Stimulated activated CD4-positive, alpha-beta T cell treated with anti-CD3 and anti-CD28 coated beads, TNF-alpha, amount 100 ng/mL, for 24 hours (primary cell): ENCODE data around the gene SORCS2.
"Not testable (repeated sequence)": the region's sequence is repeated elsewhere in the genome, so short reads cannot be mapped to it uniquely, and the experiment has no call there.

Experiments
- DNase-seq, 3 experiments: peaks; one replicate each; pipeline ENCODE4 v3.0.0-alpha.2; 2020; ENCODE audit warnings: low read depth in 3 of 3

The SORCS2 gene

DNA sequence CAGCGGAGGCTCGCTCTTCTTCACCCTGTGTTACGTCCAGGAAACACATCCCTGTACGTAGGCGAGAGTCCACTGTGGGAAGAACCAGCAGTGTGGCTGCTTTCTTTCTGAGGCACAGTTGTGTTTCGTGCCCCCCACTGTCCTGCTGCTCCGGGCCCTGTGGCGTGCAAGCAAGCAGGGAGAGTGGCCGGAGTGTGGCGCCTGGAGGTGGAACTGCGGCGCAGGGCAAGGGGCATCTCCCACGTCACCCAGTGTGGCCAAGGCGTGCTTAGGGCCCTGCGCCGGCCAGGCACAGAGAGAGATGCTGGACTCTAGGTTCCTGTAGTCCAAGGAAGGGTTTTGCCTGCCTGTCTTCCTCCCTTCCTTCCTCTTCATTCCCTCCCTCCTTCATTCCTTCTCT is 255.7 kb downstream of the SORCS2 start:
- DNase-seq: no peak

DNA sequence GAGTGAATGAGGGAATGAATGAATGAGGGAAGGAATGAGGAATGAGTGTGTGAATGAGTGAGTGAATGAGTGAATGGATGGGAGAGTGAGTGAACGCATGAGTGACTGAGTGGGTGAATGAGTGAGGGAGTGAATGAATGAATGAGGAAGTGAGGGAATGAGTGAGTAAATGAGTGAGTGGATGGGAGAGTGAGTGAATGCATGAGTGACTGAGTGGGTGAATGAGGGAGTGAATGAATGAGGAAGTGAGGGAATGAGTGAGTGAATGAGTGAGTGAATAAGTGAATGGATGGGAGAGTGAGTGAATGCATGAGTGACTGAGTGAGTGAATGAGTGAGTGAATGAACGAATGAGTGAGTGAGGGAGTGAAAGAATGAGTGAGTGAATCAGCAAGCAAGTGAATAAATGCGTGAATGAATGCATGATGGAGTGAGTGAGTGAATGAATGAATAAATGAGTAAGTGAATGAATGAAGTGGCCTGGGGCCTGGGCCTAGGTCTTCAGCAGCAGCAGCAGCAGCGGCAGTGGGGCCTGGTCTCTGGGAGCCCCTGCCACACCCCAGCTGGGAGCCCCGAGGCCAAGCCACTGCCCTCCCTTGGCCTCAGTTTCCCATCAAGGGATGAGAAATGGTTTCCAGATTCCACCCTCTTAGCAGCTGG is 258.6 kb downstream of the SORCS2 start:
- no peak for DNase-seq

DNA sequence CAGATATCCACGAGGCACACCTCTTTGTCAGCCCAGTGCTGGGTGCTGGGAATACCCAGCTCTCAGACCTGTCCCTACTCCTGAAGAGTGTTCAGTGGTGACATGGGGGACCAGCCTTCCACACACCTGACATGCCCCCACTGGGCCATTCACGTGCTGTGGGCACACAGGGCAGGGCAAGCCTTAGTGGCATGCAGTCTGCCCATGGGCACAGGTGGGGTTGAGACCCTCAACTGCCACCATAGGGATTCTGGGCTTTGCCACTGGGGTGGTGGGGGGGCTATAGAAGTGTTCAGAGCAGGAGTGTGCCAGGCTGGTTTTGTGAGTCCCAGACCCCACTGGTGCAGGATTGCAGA is 259.1 kb downstream of the SORCS2 start:
- DNase-seq: no peak

DNA sequence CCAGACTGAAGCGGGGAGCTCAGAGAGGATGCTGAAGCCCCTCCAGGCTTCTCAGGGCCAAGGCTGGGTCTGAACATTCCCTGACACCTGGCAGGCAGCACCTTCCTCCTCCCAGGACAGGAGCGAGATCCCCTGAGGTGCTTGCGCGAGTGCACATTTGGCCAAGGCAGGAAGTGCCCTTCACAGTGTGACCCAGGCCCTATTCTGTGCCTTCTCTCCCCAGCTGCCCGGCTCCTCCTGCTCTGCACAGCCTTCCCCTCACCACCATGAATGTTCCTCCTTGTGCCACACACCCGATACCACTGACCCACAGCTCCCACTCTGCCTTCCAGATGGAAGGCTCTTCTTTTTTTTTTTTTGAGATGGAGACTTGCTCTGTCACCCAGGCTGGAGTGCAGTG is 259.5 kb downstream of the SORCS2 start:
- no peak for DNase-seq

DNA sequence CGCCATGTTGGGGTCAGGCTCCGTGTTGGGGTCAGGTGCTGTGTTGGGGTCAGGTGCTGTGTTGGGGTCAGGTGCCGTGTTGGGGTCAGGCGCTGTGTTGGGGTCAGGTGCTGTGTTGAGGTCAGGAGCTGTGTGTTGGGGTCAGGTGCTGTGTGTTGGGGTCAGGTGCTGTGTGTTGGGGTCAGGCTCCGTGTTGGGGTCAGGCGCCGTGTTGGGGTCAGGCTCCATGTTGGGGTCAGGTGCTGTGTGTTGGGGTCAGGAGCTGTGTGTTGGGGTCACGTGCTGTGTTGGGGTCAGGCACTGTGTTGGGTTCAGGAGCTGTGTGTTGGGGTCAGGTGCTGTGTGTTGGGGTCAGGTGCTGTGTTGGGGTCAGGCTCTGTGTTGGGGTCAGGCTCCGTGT is 260.5 kb downstream of the SORCS2 start:
- DNase-seq: not testable (repeated sequence)

DNA sequence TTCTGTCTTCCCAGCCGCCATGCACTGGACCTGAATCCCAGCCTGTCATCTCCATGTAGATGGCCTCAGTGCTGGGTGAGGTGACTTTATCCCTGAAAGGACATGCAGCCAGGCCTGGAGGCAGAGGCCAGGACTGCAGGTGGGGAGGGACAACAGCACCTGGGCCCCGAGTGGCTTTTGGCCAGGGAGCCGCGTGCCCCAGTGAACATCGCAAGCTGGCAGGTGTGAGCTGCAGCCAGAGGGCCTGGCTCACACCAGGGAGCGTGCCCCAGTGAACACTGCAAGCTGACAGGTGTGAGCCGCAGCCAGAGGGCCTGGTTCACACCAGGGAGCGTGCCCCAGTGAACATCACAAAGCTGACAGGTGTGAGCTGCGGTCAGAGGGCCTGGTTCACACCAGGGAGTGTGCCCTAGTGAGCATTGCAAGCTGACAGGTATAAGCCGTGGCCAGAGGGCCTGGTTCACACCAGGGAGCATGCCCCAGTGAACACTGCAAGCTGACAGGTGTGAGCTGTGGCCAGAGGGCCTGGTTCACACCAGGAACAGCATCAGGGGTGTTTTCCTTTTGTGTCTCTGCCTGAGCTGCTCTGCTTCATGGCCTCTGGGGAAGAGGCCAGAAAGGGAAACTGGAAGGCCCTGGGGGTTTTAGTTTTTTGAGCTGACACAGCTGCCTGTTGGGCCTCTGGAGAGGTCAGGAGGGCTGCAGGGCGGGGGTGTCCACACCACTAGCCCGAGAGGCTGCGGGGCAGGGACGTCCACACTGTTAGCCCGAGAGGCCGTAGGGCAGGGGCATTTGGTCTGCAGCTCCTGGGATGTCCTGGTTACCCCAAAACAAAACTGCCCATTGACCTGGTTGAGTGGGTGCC is 265.1 kb downstream of the SORCS2 start:
- DNase-seq: no peak

DNA sequence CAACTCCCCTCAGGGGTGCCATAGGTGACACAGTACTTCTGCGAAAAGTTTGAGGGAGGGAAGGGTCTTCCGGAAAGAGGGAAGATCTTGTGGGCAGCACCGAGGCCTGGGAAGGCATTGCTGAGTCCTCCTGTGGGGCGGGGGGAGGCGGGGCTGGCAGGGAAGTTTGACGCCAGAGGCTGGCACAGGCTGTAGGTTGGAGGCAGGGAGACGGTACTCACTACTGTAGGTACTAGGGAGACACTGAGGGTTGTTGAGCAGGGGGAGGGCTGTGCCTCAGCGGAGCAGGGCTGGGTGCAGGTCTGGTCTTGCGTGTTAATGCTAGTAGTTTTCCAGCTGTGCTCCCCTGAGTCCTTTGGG is 265.7 kb downstream of the SORCS2 start:
- DNase-seq: no peak

DNA sequence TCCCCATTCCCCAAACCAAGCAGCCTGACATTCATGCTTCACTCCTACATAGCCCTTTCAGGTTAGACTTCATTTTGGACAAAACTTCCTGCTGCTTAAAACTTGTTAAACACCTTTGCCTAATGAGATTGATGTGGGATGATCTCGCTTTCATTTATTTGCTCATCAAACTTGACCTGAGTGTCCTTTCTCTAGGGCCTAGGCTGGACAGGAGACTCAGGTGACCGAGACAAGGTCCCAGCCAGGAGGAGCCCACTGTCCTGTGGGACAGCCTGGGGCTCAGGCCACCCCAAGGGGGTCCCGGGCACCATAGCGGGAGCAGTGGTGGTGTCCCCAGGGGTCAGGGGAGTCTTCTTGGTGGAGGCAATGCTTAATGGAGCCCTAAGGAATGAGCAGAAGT is 266.1 kb downstream of the SORCS2 start:
- no peak for DNase-seq

DNA sequence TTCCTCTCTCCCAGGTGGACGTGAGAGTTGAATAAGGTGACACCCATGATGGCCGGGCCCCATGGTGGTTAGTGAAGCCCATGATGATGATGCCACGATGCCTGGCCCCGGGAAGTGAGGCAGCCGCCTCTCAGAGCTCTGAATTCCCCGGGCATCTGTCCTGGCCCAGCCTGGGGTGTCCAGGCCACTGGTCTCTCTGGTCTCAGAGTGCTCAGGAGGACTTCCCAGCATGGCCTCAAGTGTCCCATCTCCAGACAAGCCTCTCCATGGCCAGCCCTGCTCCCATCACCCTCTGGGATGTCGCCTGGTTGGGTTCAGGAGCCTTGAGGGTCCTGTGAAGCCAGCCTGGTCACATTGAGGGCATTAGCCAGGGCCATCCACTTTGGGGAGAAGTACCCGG is 267.1 kb downstream of the SORCS2 start:
- DNase-seq: no peak

DNA sequence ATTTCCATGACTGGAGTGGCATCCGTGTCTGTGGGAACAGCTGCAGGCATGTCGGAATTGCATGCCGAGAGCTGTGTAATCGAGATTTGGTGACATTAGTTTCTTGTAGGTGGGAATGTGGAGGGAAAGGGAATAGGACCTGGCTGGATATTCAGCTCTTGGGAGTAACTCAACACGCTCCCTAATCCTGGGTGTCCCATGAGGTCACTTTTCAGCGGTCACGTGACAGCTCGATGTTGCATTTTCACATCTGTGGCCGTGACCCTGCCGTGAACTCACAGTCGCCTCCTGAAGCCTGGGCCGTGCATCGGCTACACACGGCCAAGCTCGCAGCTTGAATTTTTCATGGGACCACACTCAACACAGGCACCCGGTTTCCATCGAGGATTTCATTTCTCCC is 268.2 kb downstream of the SORCS2 start:
- no peak for DNase-seq

DNA sequence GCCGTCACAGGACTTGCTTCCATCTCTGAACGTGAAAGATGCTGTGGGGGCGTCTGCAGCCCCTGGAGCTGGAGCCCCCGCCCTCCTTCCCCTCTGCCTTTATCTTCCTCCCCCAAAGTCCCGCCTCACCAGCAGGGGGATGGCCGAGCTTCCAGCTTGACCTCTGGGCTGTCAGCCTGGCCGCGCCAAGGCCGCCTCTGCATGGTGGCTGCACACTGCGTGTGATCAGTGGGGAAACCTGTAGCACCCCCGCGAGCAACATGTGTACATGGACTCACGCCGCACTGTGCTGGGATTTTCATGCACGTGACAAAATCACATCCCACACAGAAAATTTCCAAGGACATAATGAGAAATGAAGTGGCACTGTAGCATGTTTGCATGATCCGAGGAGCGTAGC is 268.9 kb downstream of the SORCS2 start:
- DNase-seq: no peak

DNA sequence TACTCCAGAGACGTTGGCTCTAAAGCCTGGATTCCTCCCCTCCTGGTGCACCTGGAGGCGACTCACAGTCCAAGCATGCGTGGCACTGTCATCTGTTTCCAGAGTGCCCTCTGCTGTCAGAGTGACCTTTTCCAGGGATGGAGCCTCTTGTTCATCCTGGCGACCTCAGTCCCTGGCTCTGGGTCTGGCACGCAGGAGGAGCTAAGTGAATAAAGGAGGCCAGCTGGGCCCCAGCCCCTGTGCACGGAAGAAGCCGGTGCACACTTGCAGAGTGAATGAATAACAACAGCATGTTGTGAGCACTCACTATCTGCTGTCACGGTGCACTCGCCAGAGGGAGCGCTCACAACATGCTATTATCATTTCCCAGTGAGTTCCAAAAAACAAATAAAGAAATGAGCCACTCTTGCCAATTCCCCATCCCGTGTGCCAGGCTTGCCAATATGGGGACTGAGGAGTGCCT is 270.2 kb downstream of the SORCS2 start:
- no peak for DNase-seq

DNA sequence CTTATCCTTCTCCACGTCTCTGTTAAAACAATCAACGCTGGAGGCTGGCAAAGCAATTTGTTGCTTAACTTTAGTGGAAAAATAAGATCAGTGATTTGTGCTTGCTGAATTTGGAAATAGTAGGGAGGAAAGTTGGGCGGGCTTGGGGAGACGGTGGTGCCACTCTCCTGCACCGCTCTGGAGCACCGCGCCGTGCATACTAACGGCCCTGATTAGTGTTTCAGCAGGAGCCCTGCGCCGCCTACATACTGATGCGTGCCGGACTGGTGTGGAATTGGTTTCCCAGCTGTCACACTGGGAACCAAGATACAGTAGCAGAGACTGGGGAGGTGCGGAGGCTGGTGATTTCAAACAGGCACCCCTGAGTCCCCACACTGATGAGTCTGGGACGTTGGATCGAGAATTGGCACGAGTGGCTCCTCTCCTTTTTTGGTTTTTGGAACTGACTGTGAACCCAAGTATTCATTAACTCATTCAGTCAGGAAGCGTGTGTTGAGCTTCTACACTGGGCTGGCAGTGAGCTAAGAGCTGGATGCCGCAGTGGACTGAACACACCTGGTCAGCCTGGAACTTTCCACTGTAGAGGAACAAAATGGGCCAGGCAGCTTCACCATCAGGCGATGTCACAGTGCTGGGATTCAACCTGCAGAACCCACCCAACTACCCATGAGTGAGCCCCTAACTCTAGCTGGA is 271.4 kb downstream of the SORCS2 start:
- DNase-seq: no peak

DNA sequence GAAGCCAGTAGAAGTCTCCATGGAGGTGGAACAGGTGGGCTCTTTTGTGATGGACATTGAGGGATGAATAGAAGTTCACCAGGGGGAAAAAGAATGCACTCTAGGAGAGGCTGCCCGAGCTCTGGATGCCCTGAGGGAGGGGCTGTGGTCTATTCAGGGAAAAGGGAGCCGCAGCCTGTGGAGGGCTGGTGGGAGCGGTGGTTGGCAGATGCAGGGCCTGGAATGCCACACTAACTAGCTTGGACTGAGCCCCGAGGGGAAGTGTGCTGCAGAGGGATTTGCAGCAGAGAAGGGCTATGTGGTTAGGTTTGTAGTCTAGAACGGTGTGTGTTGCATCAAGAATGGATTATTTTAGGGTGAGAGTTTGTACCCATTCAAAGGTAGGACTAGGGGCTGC is 271.9 kb downstream of the SORCS2 start:
- DNase-seq: no peak

DNA sequence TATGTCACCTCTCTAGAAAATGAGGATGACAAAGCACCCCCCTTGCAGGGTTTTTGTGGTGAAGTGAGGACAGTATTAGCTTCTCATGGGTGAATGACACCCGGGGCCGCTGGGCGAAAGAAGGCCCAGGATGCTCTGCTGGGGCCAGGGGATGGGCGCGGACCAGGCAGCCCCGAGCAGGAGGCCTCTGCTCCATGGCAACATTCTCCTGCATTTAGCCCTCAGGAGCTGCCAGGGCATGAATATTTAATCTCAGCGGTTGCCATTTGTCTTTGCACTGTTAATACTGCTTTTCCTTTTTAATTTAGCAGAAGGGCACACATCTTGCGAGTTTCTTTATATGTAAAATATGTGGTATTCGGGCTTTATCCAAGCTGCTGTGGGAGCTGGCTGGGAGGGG is 272.7 kb downstream of the SORCS2 start:
- DNase-seq: no peak

DNA sequence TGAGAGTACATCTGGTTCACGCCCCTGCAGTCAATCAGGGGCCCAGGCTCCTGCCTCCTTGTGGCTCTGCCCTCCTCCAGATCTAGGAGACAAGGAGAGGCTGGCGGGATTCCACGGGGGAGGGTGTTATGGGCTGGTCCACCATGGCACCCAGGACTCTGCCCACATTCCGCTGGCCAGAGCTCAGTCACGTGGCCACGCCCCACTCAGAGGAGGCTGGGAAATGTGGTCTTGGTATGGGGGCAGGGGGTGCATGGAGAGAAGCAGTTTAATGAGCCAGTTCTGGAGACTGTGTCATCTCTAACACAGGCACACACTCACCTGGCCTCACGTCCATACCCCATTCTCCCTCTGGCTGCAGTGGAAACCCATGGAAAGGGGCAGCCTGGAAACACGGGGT is 273.9 kb downstream of the SORCS2 start:
- no peak for DNase-seq

DNA sequence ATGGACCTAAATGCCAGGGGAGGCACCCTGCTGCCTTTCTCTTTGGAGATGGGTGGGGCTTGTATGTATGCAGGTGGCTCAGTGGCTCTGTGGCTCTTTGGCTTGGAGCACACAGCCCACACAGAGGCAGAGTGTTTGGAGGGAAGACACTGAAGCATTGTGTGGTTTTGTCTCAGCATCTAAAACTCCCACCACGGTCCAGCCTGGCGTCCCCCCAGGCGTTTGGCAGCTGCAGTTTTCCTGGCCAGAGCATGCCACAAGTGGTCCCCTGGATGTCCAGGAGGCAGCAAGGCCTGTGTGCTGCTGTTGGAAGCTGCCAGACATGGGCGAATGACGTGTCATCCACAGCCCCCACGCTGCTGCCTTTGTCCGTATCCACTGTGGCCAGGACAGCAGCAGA is 274.6 kb downstream of the SORCS2 start:
- DNase-seq: no peak

DNA sequence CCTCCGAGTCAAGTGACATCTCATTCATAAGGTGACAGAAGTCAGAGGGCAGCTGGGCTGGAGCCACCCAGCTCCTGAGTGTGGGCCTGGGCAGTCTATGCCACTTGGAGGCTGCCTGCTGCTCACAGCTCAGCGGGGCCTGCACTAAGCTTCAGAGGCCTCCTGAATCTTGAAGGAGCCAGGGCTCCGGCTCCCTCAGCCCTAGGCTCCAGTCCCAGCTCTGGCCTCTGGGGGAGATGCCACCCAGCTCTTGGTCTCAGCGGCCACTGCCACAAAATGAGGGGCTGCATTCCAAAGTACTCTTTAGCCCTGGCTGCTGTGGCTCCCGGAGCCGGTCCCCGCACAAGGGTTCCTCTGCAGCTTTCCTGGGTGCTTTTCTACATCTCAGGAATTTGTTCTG is 275.1 kb downstream of the SORCS2 start:
- no peak for DNase-seq

DNA sequence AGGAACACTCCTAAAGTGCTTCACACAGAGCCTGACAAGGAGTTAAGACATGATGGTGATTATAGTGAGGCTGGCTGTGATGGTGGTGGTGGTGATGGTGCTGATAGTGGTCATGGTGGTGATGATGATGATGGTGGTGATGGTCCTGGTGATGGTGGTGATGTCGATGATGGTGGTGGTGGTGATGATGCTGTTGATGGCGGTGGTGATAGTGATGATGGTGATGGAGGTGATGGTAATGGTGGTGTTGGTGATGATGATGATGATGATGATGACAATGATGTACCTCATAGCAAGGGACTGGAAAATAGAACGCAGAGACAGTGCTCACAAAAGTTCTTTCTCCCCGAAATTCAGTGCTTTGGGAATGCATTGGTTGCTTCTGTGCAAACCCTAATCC is 276.7 kb downstream of the SORCS2 start:
- DNase-seq: no peak

DNA sequence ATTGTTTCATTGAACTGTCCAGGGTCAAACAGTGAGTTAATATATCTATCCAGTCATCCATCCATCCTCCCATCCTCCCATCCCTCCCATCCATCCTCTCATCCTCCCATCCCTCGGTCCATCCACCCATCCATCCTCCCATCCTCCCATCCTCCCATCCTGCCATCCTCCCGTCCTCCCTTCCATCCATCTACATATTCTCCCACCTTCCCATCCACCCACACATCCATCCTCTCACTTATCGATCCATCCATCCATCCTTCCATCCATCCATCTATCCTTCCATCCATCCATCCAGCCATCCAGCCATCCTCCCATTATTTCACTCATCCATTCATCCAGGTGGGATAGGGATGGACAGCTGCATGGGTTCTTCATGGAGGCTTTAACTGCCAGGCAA is 277.8 kb downstream of the SORCS2 start:
- no peak for DNase-seq

DNA sequence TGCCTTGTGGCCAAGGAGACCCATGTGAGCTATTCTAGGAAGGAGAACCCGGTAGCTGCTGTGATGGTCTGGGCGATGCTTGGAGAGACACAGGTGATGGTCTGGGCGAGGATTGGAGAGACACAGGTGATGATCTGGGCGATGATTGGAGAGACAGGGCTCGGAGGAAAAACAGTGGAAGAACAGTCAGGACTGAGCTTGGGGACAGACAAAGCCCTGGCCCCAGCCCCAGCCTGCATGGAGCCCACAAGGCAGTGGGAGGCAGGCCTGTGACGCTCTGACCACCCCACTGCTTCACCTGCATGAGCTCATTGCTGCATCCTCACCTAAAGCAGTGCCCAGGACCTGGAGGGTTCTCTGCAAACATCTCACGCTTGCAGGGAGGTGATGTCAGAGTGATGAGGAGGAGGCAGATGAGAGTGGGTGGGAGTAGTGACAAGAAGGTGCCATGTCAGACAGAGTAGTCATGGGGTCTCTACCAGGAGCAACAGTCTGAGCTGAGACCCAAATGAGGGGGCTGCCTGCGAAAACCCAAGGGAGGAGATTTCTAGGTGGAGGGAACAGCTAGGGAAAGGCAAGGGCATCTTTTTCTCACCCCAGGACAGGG is 278.3 kb downstream of the SORCS2 start:
- no peak for DNase-seq

DNA sequence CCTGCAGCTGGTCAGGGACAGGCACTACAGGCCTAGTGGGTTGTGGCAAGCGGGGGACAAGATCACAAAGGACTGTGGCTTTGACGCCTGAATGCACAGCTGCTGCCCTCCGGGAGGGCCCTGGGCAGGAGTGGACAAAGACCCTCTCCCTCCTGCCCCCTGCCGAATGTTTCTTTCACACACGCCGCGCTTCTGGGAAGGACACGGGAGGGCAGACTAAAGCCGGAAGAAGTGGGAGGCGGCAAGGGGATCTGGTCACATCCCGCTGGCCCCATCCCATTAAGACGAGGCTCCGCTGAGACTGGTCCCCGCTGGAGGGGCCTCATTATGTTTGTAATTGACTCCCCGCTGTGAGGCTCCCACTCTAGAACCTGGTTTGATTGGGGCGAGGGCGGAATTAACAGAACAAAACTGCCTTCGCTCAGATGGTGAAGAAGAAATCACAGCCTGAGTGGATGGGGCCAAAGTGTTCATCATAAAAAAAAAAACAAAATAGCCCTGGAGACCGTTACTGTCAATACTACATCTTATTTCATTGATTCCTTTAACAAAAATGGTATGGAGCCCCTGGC is 280.2 kb downstream of the SORCS2 start:
- no peak for DNase-seq
